ENCODE results near the gene PRKCA. TPM values are rescaled to one million over a fixed set of nuclear protein-coding genes. Genes with fewer than 3 reads are reported as not detected.

Gene PRKCA
- total RNA-seq, 2 experiments from 2014 or later = 75.1 to 78.5 TPM

GRCh38 chr17:66491213-66491612 lies 188.8 kb downstream of the PRKCA start:
- no peaks in the 10 kb centered on the region for H3K27me3 Mint-ChIP-seq
- H3K4me1 Mint-ChIP-seq (ENCODE audit: low read depth) = peaks cover 75% of the 10 kb centered on the region
- H3K36me3 Mint-ChIP-seq = peaks cover 12% of the 10 kb centered on the region
- no peak overlapping the region for H3K4me3 Mint-ChIP-seq
- ChIA-PET POLR2A (interaction anchor here (0.9 kb wide), 1 partner anchor 17 kb away, joined by 3 read pairs; no protein-coding TSS in a partner anchor), CTCF (interaction anchor here (1.5 kb wide), 1 partner anchor 75 kb away, joined by 3 read pairs; no protein-coding TSS in a partner anchor)
- peak overlapping the region; percentile 68 for H3K27ac Mint-ChIP-seq
- H3K9me3 Mint-ChIP-seq = no peaks in the 10 kb centered on the region
- peak; percentile 71 for DNase-seq
- intact Hi-C loops (cut with micrococcal nuclease) = loop anchor here (2.0 kb wide), 1 partner anchor 24 kb away; no protein-coding TSS in a partner anchor

GRCh38 chr17:66491665-66492064 lies 189.3 kb downstream of the PRKCA start:
- H3K9me3 Mint-ChIP-seq = no peaks in the 10 kb centered on the region
- DNase-seq = no peak
- peak overlapping the region; percentile 68 for H3K27ac Mint-ChIP-seq
- no peaks in the 10 kb centered on the region for H3K27me3 Mint-ChIP-seq
- no peak overlapping the region for H3K4me3 Mint-ChIP-seq
- peaks cover 72% of the 10 kb centered on the region for H3K4me1 Mint-ChIP-seq (ENCODE audit: low read depth)
- intact Hi-C loops (cut with micrococcal nuclease) = loop anchor here (2.0 kb wide), 1 partner anchor 25 kb away; no protein-coding TSS in a partner anchor
- H3K36me3 Mint-ChIP-seq = peaks cover 12% of the 10 kb centered on the region
- POLR2A ChIA-PET = interaction anchor here (0.9 kb wide), 1 partner anchor 17 kb away, joined by 3 read pairs; no protein-coding TSS in a partner anchor
- CTCF ChIA-PET = interaction anchor here (1.5 kb wide), 1 partner anchor 75 kb away, joined by 3 read pairs; no protein-coding TSS in a partner anchor

GRCh38 chr17:66492080-66492479 lies 189.7 kb downstream of the PRKCA start:
- intact Hi-C loops (cut with micrococcal nuclease) = no loop called here

DNA sequence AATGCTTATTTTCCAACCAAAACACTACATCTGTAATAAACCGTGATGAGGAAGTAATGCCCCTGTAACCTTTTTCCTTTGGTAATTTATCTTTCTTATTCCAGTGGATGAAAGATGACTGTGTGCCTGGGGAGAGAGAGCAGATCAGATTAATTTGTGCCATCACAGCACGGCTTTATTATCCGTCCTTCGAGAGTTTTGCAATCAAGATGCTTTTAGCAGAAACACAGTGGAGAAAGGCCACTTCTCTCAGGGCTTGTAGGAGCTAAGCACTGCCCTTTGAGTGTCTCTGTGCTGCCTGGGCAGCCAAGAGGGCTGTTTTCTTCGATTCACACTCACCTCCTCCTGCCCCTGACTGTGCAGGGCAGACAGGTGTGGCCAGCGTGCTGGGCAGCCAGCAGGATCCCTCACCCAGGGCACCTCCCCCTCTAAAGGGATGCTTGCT lies 190.2 kb downstream of the PRKCA start:
- POLR2A ChIA-PET = no interaction called here
- Mint-ChIP-seq H3K36me3 (peaks cover 17% of the 10 kb centered on the region), H3K27me3 (no peaks in the 10 kb centered on the region), H3K4me3 (no peak overlapping the region), H3K9me3 (no peaks in the 10 kb centered on the region), H3K4me1 (ENCODE audit: low read depth) (peaks cover 65% of the 10 kb centered on the region), H3K27ac (no peak overlapping the region)
- no peak for DNase-seq
- intact Hi-C loops (cut with micrococcal nuclease) = no loop called here
- CTCF ChIA-PET = no interaction called here

More at GRCh38 chr17:66492080-66492479, 189.7 kb downstream of the PRKCA start:
- CTCF ChIA-PET = interaction anchor here (1.5 kb wide), 1 partner anchor 74 kb away, joined by 3 read pairs; no protein-coding TSS in a partner anchor
- Mint-ChIP-seq H3K4me1 (ENCODE audit: low read depth) (peaks cover 70% of the 10 kb centered on the region), H3K9me3 (no peaks in the 10 kb centered on the region), H3K27me3 (no peaks in the 10 kb centered on the region), H3K4me3 (no peak overlapping the region), H3K36me3 (peaks cover 14% of the 10 kb centered on the region), H3K27ac (no peak overlapping the region)
- no peak for DNase-seq
- POLR2A ChIA-PET = interaction anchor here (0.9 kb wide), 1 partner anchor 17 kb away, joined by 3 read pairs; no protein-coding TSS in a partner anchor

- no peak for DNase-seq
- ChIA-PET POLR2A (no interaction called here), CTCF (no interaction called here)
- Mint-ChIP-seq H3K4me1 (ENCODE audit: low read depth) (peaks cover 60% of the 10 kb centered on the region), H3K36me3 (peaks cover 21% of the 10 kb centered on the region), H3K27ac (peak overlapping the region; percentile 11), H3K4me3 (no peak overlapping the region), H3K27me3 (no peaks in the 10 kb centered on the region), H3K9me3 (no peaks in the 10 kb centered on the region)
- intact Hi-C loops (cut with micrococcal nuclease) = no loop called here
Measured at GRCh38 chr17:66493283-66494019, 191.0 kb downstream of the PRKCA start.

- intact Hi-C loops (cut with micrococcal nuclease) = no loop called here
- Mint-ChIP-seq H3K4me1 (ENCODE audit: low read depth) (peaks cover 63% of the 10 kb centered on the region), H3K36me3 (peaks cover 24% of the 10 kb centered on the region), H3K4me3 (no peak overlapping the region), H3K27me3 (no peaks in the 10 kb centered on the region), H3K9me3 (no peaks in the 10 kb centered on the region), H3K27ac (peak overlapping the region; percentile 72)
- CTCF ChIA-PET = no interaction called here
- DNase-seq = peak; percentile 32
- POLR2A ChIA-PET = no interaction called here
Measured at GRCh38 chr17:66494023-66494803, 191.8 kb downstream of the PRKCA start.

GRCh38 chr17:66495035-66495434 lies 192.6 kb downstream of the PRKCA start:
- Mint-ChIP-seq H3K4me1 (ENCODE audit: low read depth) (peaks cover 60% of the 10 kb centered on the region), H3K36me3 (peaks cover 24% of the 10 kb centered on the region), H3K27ac (no peak overlapping the region), H3K9me3 (no peaks in the 10 kb centered on the region), H3K27me3 (no peaks in the 10 kb centered on the region), H3K4me3 (no peak overlapping the region)
- intact Hi-C loops (cut with micrococcal nuclease) = no loop called here
- POLR2A ChIA-PET = no interaction called here
- DNase-seq = no peak
- CTCF ChIA-PET = no interaction called here

GRCh38 chr17:66496306-66496705 lies 193.9 kb downstream of the PRKCA start:
- no peak overlapping the region for H3K4me3 Mint-ChIP-seq
- POLR2A ChIA-PET = no interaction called here
- peaks cover 22% of the 10 kb centered on the region for H3K36me3 Mint-ChIP-seq
- H3K9me3 Mint-ChIP-seq = no peaks in the 10 kb centered on the region
- CTCF ChIA-PET = interaction anchor here (0.8 to 1.0 kb wide), 3 partner anchors 11 to 17 kb away, joined by 3 read pairs; no protein-coding TSS in a partner anchor
- intact Hi-C loops (cut with micrococcal nuclease) = no loop called here
- no peaks in the 10 kb centered on the region for H3K27me3 Mint-ChIP-seq
- no peak overlapping the region for H3K27ac Mint-ChIP-seq
- DNase-seq = no peak
- peaks cover 50% of the 10 kb centered on the region for H3K4me1 Mint-ChIP-seq (ENCODE audit: low read depth)

GRCh38 chr17:66498580-66498979 lies 196.2 kb downstream of the PRKCA start:
- intact Hi-C loops (cut with micrococcal nuclease) = no loop called here
- CTCF ChIA-PET = no interaction called here

GRCh38 chr17:66506641-66507040 lies 204.2 kb downstream of the PRKCA start:
- peaks cover 55% of the 10 kb centered on the region for H3K4me1 Mint-ChIP-seq (ENCODE audit: low read depth)
- DNase-seq = no peak
- no peaks in the 10 kb centered on the region for H3K27me3 Mint-ChIP-seq
- intact Hi-C loops (cut with micrococcal nuclease) = loop anchor here (5.0 kb wide), 1 partner anchor 84 kb away; no protein-coding TSS in a partner anchor
- no peaks in the 10 kb centered on the region for H3K9me3 Mint-ChIP-seq
- H3K36me3 Mint-ChIP-seq = peaks cover 4% of the 10 kb centered on the region
- ChIA-PET CTCF (no interaction called here), POLR2A (no interaction called here)
- H3K4me3 Mint-ChIP-seq = no peak overlapping the region
- peak overlapping the region; percentile 89 for H3K27ac Mint-ChIP-seq

More at GRCh38 chr17:66498580-66498979, 196.2 kb downstream of the PRKCA start:
- Mint-ChIP-seq H3K36me3 (peaks cover 21% of the 10 kb centered on the region), H3K27me3 (no peaks in the 10 kb centered on the region), H3K27ac (no peak overlapping the region), H3K4me3 (no peak overlapping the region), H3K9me3 (no peaks in the 10 kb centered on the region), H3K4me1 (ENCODE audit: low read depth) (peaks cover 30% of the 10 kb centered on the region)
- DNase-seq = no peak
- POLR2A ChIA-PET = no interaction called here

GRCh38 chr17:66507103-66507923 lies 204.9 kb downstream of the PRKCA start:
- H3K4me3 Mint-ChIP-seq = peak overlapping the region; percentile 26
- no peaks in the 10 kb centered on the region for H3K27me3 Mint-ChIP-seq
- peak overlapping the region; percentile 89 for H3K27ac Mint-ChIP-seq
- peaks cover 4% of the 10 kb centered on the region for H3K36me3 Mint-ChIP-seq
- peaks cover 62% of the 10 kb centered on the region for H3K4me1 Mint-ChIP-seq (ENCODE audit: low read depth)
- POLR2A ChIA-PET = interaction anchor here (0.6 kb wide), 2 partner anchors 674 to 1531 kb away, joined by 3 to 4 read pairs; no protein-coding TSS in a partner anchor
- CTCF ChIA-PET = interaction anchor here (1.0 kb wide), 2 partner anchors 11 to 41 kb away, joined by 3 read pairs; no protein-coding TSS in a partner anchor
- peak; percentile 25 for DNase-seq
- H3K9me3 Mint-ChIP-seq = no peaks in the 10 kb centered on the region
- intact Hi-C loops (cut with micrococcal nuclease) = loop anchor here (5.0 kb wide), 1 partner anchor 85 kb away; no protein-coding TSS in a partner anchor
